Ishikawa (cell line): Measurements from ENCODE around the gene JCAD.

ENCODE experiments used
- CEBPB ChIP-seq: IDR thresholded peaks from 2 replicates; pipeline ENCODE4 v1.6.1; 2012
- CREB1 ChIP-seq: IDR thresholded peaks from 2 replicates; pipeline ENCODE4 v1.6.1; 2012; ENCODE audit warnings: low read depth
- EGR1 ChIP-seq: IDR thresholded peaks from 2 replicates; pipeline ENCODE4 v1.6.1; 2012
- EP300 ChIP-seq: IDR thresholded peaks from 2 replicates; pipeline ENCODE4 v1.6.1; 2012; ENCODE audit warnings: borderline replicate concordance
- FOXM1 ChIP-seq: IDR thresholded peaks from 2 replicates; pipeline ENCODE4 v1.6.1; 2012; ENCODE audit warnings: low read depth, borderline replicate concordance
- NFIC ChIP-seq: IDR thresholded peaks from 2 replicates; pipeline ENCODE4 v1.6.1; 2012
- RAD21 ChIP-seq: IDR thresholded peaks from 2 replicates; pipeline ENCODE4 v1.6.1; 2012; ENCODE audit warnings: low read depth
- REST ChIP-seq: IDR thresholded peaks from 2 replicates; pipeline ENCODE4 v1.6.1; 2012; ENCODE audit warnings: low read depth, mild to moderate bottlenecking
- TAF1 ChIP-seq: IDR thresholded peaks from 2 replicates; pipeline ENCODE4 v1.6.1; 2012; ENCODE audit warnings: low read depth, mild to moderate bottlenecking
- TCF12 ChIP-seq: IDR thresholded peaks from 2 replicates; pipeline ENCODE4 v1.6.1; 2012; ENCODE audit warnings: low read depth
- TEAD4 ChIP-seq: IDR thresholded peaks from 2 replicates; pipeline ENCODE4 v1.6.1; 2012
- USF1 ChIP-seq: IDR thresholded peaks from 2 replicates; pipeline ENCODE4 v1.6.1; 2012
- YY1 ChIP-seq: IDR thresholded peaks from 2 replicates; pipeline ENCODE4 v1.6.1; 2012; ENCODE audit warnings: low read depth
- ZBTB7A ChIP-seq: IDR thresholded peaks from 2 replicates; pipeline ENCODE4 v1.6.1; 2012; ENCODE audit warnings: low read depth
- TF ChIP-seq, protein P1 (sequence below): IDR thresholded peaks from 2 replicates; pipeline ENCODE4 v1.6.1; 2012

JCAD gene

DNA sequence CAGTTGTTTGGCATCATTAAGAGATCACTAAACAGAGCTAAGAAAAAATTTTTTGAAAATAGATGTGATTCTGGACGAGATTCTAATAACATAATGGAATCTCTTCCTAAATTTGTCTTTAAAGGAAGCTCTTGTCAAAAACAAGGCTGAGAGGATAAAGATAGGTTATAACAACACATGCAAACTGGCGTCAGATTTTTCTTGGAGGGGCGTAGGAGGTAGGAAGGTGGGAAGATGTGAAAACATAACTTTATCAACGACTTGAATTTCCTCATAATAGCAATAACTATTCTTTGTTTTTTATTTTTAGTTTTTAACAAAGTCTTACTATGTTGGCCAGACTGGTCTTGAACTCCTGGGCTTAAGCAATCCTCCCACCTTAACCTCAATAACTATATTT is 31.8 kb upstream of the JCAD start:
- TF ChIP-seq RAD21 (no peak), FOXM1 (no peak), EP300 (no peak), EGR1 (no peak), TEAD4 (no peak), TAF1 (no peak), TCF12 (no peak), CEBPB (no peak), USF1 (no peak), ZBTB7A (no peak), REST (no peak), NFIC (no peak), YY1 (no peak), CREB1 (no peak)
- TF ChIP-seq, protein P1, sequence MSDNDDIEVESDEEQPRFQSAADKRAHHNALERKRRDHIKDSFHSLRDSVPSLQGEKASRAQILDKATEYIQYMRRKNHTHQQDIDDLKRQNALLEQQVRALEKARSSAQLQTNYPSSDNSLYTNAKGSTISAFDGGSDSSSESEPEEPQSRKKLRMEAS: no peak

DNA sequence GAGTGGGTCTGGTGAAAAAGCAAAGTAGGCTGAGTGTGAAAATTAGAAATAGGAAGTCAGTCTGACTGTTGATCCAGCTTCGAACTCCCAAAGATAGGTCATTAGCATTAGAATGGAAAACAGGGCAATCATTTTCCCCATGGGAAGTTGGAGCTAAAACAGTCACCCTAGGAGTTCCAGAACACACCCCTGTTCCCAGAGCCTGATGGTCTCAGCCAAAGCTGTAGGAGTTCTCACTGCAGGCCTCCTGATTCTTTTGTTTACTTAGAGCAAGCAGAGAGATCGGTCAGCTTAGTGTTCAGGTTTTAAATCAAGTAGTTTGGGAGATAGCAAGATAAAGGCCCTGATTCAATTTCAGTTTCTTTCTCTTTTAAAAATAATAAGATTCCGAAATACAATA is 28.8 kb upstream of the JCAD start:
- TF ChIP-seq REST (no peak), ZBTB7A (no peak), EP300 (no peak), TCF12 (no peak), USF1 (no peak), EGR1 (no peak), TEAD4 (no peak), CEBPB (no peak), NFIC (no peak), TAF1 (no peak), CREB1 (no peak)
- TF ChIP-seq, protein P1: no peak

- TF ChIP-seq REST (no peak), EP300 (no peak), CEBPB (no peak), RAD21 (no peak), CREB1 (no peak), YY1 (no peak), USF1 (no peak), TCF12 (no peak), EGR1 (no peak), ZBTB7A (no peak), TAF1 (no peak), FOXM1 (no peak), NFIC (no peak), TEAD4 (no peak)
- TF ChIP-seq, protein P1: no peak
Measured at GRCh38 chr10:30083934-30084333, 24.5 kb upstream of the JCAD start.

GRCh38 chr10:30081182-30081581 is 21.8 kb upstream of the JCAD start:
- TF ChIP-seq RAD21 (no peak), EP300 (no peak), EGR1 (no peak), YY1 (no peak), FOXM1 (no peak), NFIC (no peak), ZBTB7A (no peak), TEAD4 (no peak), REST (no peak), CEBPB (no peak)
- TF ChIP-seq, protein P1: no peak
